ENCODE results near the gene ACAD10. TPM values are rescaled to one million over a fixed set of nuclear protein-coding genes. Genes with fewer than 3 reads are reported as not detected.

ACAD10 gene
- total and polyA plus RNA-seq, 4 donors = 10.7 to 34.8 (median 21.2) TPM

GRCh38 chr12:111728795-111729194 lies 42.9 kb downstream of the ACAD10 start:
- Histone ChIP-seq H3K27ac (ENCODE audit: low read depth in 1 of 2, low read length in 2 of 2) (no peak overlapping the region), H3K9ac (ENCODE audit: low read depth in 1 of 2, low read length in 2 of 2) (no peak overlapping the region), H3K4me1 (ENCODE audit: control insufficient read depth in 4 of 4, insufficient read depth in 4 of 4, low read length in 3 of 4) (no peaks in the 10 kb centered on the region), H3K27me3 (ENCODE audit: control insufficient read depth in 4 of 4, insufficient read depth in 4 of 4, low read length in 3 of 4) (no peaks in the 10 kb centered on the region), H3K36me3 (ENCODE audit: control insufficient read depth in 4 of 4, insufficient read depth in 3 of 4, low read depth in 1 of 4, low read length in 3 of 4) (peaks cover 4 to 34% (median 19%) of the 10 kb centered on the region in 4 donors), H3K4me3 (ENCODE audit: low read depth in 1 of 3, low read length in 3 of 3) (no peak overlapping the region), H3K9me3 (ENCODE audit: control insufficient read depth in 4 of 4, low read length in 3 of 4) (no peaks in the 10 kb centered on the region)
- DNase-seq (ENCODE audit: low spot score) = no peak
- 100% methylated on average over 2 of the region's 2 CpGs for WGBS
- TF ChIP-seq FOXA2 (IDR thresholded peaks at IDR 0.05) (no peak), SP1 (IDR thresholded peaks at IDR 0.05) (no peak), ATF3 (IDR thresholded peaks at IDR 0.05) (no peak), FOXA1 (IDR thresholded peaks at IDR 0.05) (no peak), EGR1 (IDR thresholded peaks at IDR 0.05; ENCODE audit: low read depth in 2 of 2) (no peak), RAD21 (IDR thresholded peaks at IDR 0.05) (no peak), HNF4A (conservative IDR thresholded peaks at IDR 0.05) (no peak), GABPA (IDR thresholded peaks at IDR 0.05 in 1 of 2, conservative IDR thresholded peaks at IDR 0.05 in 1 of 2) (no peak), MAX (IDR thresholded peaks at IDR 0.05) (no peak), ZBTB33 (IDR thresholded peaks at IDR 0.05) (no peak), RXRA (IDR thresholded peaks at IDR 0.05) (no peak), TAF1 (conservative IDR thresholded peaks at IDR 0.05) (no peak), REST (IDR thresholded peaks at IDR 0.05) (no peak), CTCF (IDR thresholded peaks at IDR 0.05; ENCODE audit: low read depth, low read length, missing input control) (no peak), NR2F2 (IDR thresholded peaks at IDR 0.05) (no peak), YY1 (IDR thresholded peaks at IDR 0.05) (no peak), HNF4G (IDR thresholded peaks at IDR 0.05) (no peak), JUND (IDR thresholded peaks at IDR 0.05) (no peak)

Measured in liver (tissue), 9 donors.